Measurements from ENCODE around the gene OGDH. TPM values are rescaled to one million over a fixed set of nuclear protein-coding genes. Genes with fewer than 3 reads are reported as not detected.
"Not testable (repeated sequence)": the region's sequence is repeated elsewhere in the genome, so short reads cannot be mapped to it uniquely, and the experiment has no call there.

OGDH gene
- total RNA-seq, 2 experiments from 2014 or later = 99.6 to 103 TPM

DNA sequence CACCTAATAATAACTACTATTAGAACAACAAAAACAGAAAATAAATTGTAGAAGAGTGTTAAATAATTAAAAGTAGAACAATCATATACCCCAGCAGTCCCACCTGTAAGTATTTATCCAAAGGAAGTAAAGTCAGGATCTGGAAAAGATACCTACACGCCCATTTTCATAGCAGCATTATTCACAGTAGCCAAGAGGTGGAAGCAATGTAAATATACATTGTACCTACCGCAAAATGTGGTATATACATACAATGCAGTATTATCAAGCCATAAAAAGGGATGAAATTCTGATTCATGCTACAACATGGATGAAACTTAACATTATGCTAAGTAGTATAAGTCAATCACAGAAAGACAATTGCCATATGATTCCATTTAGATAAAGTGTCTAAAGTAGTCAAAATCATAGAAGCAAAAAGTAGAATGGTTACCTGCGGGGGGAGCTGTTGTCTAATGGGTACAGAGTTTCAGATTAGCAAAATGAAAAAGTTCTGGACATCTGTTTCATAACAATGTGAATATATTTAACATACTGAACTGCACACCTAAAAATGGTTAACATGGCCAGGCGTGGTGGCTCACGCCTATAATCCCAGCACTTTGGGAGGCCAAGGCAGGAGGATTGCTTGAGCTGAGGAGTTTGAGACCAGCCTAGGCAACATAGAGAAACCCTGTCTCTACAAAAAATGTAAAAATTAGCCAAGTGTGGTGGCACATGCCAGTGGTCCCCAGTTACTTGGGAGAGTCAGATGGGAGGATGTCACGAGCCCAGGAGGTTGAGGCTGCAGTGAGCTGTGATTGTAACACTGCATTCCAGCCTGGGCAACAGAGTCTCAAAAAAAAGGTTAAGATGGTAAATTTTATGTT is 18.4 kb upstream of the OGDH start:
- H3K36me3 Mint-ChIP-seq = no peaks in the 10 kb centered on the region
- H3K4me1 Mint-ChIP-seq = peaks cover 10% of the 10 kb centered on the region
- peak; percentile 41 for DNase-seq
- POLR2A ChIA-PET = interaction anchor here (1.0 to 1.2 kb wide), 2 partner anchors 18 to 260 kb away, joined by 3 to 9 read pairs; partner anchors contain the start of genes H2AZ2 and OGDH
- peak; percentile 70 for ATAC-seq (ENCODE audit: low read depth)
- no peaks in the 10 kb centered on the region for H3K9me3 Mint-ChIP-seq
- H3K27ac Mint-ChIP-seq = peak overlapping the region; percentile 60
- no peak overlapping the region for H3K4me3 Mint-ChIP-seq
- peaks cover 9% of the 10 kb centered on the region for H3K27me3 Mint-ChIP-seq

GRCh38 chr7:44590910-44591309 is 15.5 kb upstream of the OGDH start:
- no peak for DNase-seq
- ATAC-seq (ENCODE audit: low read depth) = no peak
- POLR2A ChIA-PET = interaction anchor here (0.6 to 1.3 kb wide), 4 partner anchors 8 to 427 kb away, joined by 4 to 5 read pairs (median 4); partner anchors contain the start of gene TMED4

GRCh38 chr7:44595934-44596635 is 10.3 kb upstream of the OGDH start:
- ATAC-seq (ENCODE audit: low read depth) (no peak), DNase-seq (no peak)
- POLR2A ChIA-PET = interaction anchor here (0.6 kb wide), 1 partner anchor 142 kb away, joined by 3 read pairs; no protein-coding TSS in a partner anchor
- Mint-ChIP-seq H3K36me3 (no peaks in the 10 kb centered on the region), H3K27ac (no peak overlapping the region), H3K9me3 (no peaks in the 10 kb centered on the region), H3K4me1 (peaks cover 2% of the 10 kb centered on the region), H3K4me3 (no peak overlapping the region), H3K27me3 (peaks cover 19% of the 10 kb centered on the region)

More at GRCh38 chr7:44590910-44591309, 15.5 kb upstream of the OGDH start:
- H3K9me3 Mint-ChIP-seq = no peaks in the 10 kb centered on the region
- H3K27me3 Mint-ChIP-seq = peaks cover 5% of the 10 kb centered on the region
- no peak overlapping the region for H3K27ac Mint-ChIP-seq
- no peaks in the 10 kb centered on the region for H3K36me3 Mint-ChIP-seq
- H3K4me3 Mint-ChIP-seq = no peak overlapping the region
- H3K4me1 Mint-ChIP-seq = peaks cover 9% of the 10 kb centered on the region

DNA sequence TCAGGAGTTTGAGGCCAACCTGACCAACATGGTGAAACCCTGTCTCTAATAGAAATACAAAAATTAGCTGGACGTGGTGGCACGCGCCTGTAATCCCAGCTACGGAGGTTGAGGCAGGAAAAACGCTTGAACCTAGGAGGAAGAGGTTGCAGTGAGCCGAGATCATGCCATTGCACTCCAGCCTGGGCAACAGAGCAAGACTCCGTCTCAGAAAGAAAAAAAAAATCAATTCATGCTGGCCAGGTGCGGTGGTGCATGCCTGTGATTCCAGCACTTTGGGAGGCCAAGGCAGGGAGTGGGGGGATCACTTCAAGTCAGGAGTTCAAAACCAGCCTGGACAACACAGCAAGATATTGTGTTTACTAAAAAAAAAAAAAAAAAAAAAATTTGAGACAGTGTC is 9.2 kb upstream of the OGDH start:
- H3K9me3 Mint-ChIP-seq; DNase-seq; ATAC-seq (ENCODE audit: low read depth); H3K27ac Mint-ChIP-seq; H3K36me3 Mint-ChIP-seq; H3K4me1 Mint-ChIP-seq; POLR2A ChIA-PET; H3K4me3 Mint-ChIP-seq: not testable (repeated sequence)
- H3K27me3 Mint-ChIP-seq = peaks cover 19% of the 10 kb centered on the region

GRCh38 chr7:44599222-44599621 is 7.2 kb upstream of the OGDH start:
- ATAC-seq (ENCODE audit: low read depth) = no peak
- Mint-ChIP-seq H3K27me3 (peaks cover 20% of the 10 kb centered on the region), H3K27ac (no peak overlapping the region), H3K36me3 (no peaks in the 10 kb centered on the region), H3K4me3 (no peak overlapping the region), H3K4me1 (peaks cover 4% of the 10 kb centered on the region), H3K9me3 (no peaks in the 10 kb centered on the region)
- POLR2A ChIA-PET = interaction anchor here (1.3 kb wide), 1 partner anchor 26 kb away, joined by 3 read pairs; the partner anchor contains the start of gene DDX56
- DNase-seq = no peak

GRCh38 chr7:44602576-44602910 is 3.9 kb upstream of the OGDH start:
- H3K4me1 Mint-ChIP-seq = peaks cover 14% of the 10 kb centered on the region

GRCh38 chr7:44603193-44603592 is 3.2 kb upstream of the OGDH start:
- H3K36me3 Mint-ChIP-seq = peaks cover 4% of the 10 kb centered on the region
- ATAC-seq (ENCODE audit: low read depth) (no peak), DNase-seq (no peak)
- no peak overlapping the region for H3K27ac Mint-ChIP-seq
- POLR2A ChIA-PET = interaction anchor here (0.6 to 0.7 kb wide), 2 partner anchors 61 to 101 kb away, joined by 3 read pairs; no protein-coding TSS in a partner anchor
- no peaks in the 10 kb centered on the region for H3K9me3 Mint-ChIP-seq
- peaks cover 18% of the 10 kb centered on the region for H3K4me1 Mint-ChIP-seq
- H3K4me3 Mint-ChIP-seq = no peak overlapping the region
- H3K27me3 Mint-ChIP-seq = peaks cover 21% of the 10 kb centered on the region

More at GRCh38 chr7:44602576-44602910, 3.9 kb upstream of the OGDH start:
- POLR2A ChIA-PET = interaction anchor here (0.7 kb wide), 1 partner anchor 62 kb away, joined by 3 read pairs; no protein-coding TSS in a partner anchor
- H3K27me3 Mint-ChIP-seq = peaks cover 21% of the 10 kb centered on the region
- H3K27ac Mint-ChIP-seq = no peak overlapping the region
- H3K4me3 Mint-ChIP-seq = no peak overlapping the region
- ATAC-seq (ENCODE audit: low read depth) (no peak), DNase-seq (no peak)
- peaks cover 3% of the 10 kb centered on the region for H3K36me3 Mint-ChIP-seq
- no peaks in the 10 kb centered on the region for H3K9me3 Mint-ChIP-seq

- Mint-ChIP-seq H3K36me3 (peaks cover 4% of the 10 kb centered on the region), H3K9me3 (no peaks in the 10 kb centered on the region), H3K4me1 (peaks cover 29% of the 10 kb centered on the region), H3K27me3 (peaks cover 17% of the 10 kb centered on the region), H3K4me3 (peak overlapping the region; percentile 58), H3K27ac (no peak overlapping the region)
- DNase-seq (no peak), ATAC-seq (ENCODE audit: low read depth) (no peak)
- POLR2A ChIA-PET = interaction anchor here (0.7 to 5.4 kb wide), 5 partner anchors 16 to 617 kb away, joined by 3 to 104 read pairs (median 25); partner anchors contain the start of genes H2AZ2 and ZMIZ2
Observed at GRCh38 chr7:44604941-44605340, 1.5 kb upstream of the OGDH start.

DNA sequence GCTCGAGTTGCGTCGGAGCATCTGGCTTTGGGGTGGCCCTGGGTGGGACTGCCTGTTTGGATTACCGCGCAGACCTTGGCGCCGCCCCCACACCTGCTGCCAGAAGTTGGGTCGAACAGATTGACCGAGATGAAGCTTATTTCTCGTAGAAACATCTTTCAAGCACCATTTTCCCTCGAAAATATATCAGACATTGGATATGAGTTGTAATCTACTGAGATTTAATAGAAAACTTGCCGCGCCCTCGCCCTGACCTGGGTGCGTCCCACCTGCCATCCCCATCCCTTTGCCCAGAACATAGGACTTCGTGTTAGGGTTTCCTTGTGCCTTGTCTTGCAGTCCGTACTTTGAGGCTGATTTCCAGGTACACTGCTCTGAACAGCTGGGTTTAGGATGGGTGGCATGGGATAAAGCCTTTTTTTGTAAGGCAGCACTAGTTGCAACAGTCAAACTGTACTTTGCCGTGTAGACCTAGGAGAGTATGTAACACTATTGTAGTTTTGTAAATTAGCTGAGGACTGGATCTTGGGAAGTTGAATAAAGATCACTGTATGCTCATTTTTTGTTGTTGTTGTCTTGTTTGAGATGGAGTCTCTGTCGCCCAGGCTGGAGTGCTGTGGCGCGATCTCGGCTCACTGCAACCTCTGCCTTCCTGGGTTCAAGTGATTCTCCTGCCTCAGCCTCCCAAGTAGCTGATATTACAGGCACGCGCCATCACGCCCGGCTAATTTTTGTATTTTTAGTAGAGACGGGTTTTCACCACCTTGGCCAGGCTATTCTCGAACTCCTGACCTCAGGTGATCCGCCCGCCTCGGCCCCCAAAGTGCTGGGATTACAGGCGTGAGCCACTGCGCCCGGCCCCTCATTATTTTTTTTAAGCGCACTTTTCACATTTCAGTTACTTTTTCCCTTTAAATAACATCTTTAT is 978 bp downstream of the OGDH start:
- DNase-seq (no peak), ATAC-seq (ENCODE audit: low read depth) (no peak)
- H3K27me3 Mint-ChIP-seq = peaks cover 11% of the 10 kb centered on the region
- H3K4me1 Mint-ChIP-seq = peaks cover 36% of the 10 kb centered on the region
- no peaks in the 10 kb centered on the region for H3K9me3 Mint-ChIP-seq
- peak overlapping the region; percentile 99 for H3K4me3 Mint-ChIP-seq
- H3K27ac Mint-ChIP-seq = peak overlapping the region; percentile 100
- H3K36me3 Mint-ChIP-seq = peaks cover 4% of the 10 kb centered on the region
- POLR2A ChIA-PET = interaction anchor here (1.0 to 5.4 kb wide), 18 partner anchors 10 to 563 kb away, joined by 3 to 104 read pairs (median 8); partner anchors contain the start of genes DBNL, DDX56, H2AZ2 and NUDCD3

DNA sequence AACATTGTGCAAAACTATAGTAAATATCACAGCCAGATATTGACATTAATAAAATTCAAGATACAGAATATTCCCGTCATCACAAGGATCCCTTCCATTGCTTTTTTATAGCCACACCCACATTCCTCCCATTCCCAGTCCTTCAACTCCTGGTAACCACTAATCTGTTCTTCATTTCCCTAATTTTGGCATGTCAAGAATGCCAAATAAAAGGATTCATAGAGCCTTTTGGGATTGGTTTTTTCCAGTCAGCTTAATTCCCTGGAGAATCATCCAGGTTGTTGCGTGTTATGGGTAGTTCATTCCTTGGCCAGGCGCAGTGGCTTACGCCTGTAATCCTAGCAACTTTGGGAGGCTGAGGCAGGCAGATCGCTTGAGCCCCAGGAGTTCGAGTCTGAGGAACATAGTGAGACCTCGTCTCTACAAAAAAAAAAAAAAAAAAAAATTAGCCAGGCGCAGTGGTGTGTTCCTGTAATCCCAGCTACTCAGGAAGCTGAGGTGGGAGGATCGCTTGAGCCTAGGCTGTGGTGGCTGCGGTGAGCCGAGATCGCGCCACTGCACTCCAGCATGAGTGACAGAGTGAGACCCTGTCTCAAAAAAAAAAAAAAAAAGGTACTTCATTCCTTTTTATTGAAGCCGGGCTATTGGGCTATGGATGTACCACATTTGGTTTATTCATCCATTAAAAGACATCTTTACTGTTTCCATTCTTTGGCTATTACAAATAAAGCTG is 2.7 kb downstream of the OGDH start:
- Mint-ChIP-seq H3K9me3 (no peaks in the 10 kb centered on the region), H3K4me3 (peak overlapping the region; percentile 59), H3K4me1 (peaks cover 36% of the 10 kb centered on the region), H3K27ac (peak overlapping the region; percentile 42), H3K36me3 (peaks cover 4% of the 10 kb centered on the region), H3K27me3 (peaks cover 6% of the 10 kb centered on the region)
- DNase-seq = peak; percentile 44
- POLR2A ChIA-PET = interaction anchor here (0.7 to 5.4 kb wide), 2 partner anchors 30 to 408 kb away, joined by 3 to 104 read pairs; no protein-coding TSS in a partner anchor
- ATAC-seq (ENCODE audit: low read depth) = no peak

- POLR2A ChIA-PET = interaction anchor here (0.7 to 5.4 kb wide), 2 partner anchors 29 to 408 kb away, joined by 3 to 104 read pairs; no protein-coding TSS in a partner anchor
- ATAC-seq (ENCODE audit: low read depth) (no peak), DNase-seq (no peak)
- Mint-ChIP-seq H3K4me1 (peaks cover 40% of the 10 kb centered on the region), H3K27ac (no peak overlapping the region), H3K27me3 (no peaks in the 10 kb centered on the region), H3K9me3 (no peaks in the 10 kb centered on the region), H3K36me3 (peaks cover 8% of the 10 kb centered on the region), H3K4me3 (no peak overlapping the region)
Observed at GRCh38 chr7:44609829-44610228, 3.4 kb downstream of the OGDH start.

DNA sequence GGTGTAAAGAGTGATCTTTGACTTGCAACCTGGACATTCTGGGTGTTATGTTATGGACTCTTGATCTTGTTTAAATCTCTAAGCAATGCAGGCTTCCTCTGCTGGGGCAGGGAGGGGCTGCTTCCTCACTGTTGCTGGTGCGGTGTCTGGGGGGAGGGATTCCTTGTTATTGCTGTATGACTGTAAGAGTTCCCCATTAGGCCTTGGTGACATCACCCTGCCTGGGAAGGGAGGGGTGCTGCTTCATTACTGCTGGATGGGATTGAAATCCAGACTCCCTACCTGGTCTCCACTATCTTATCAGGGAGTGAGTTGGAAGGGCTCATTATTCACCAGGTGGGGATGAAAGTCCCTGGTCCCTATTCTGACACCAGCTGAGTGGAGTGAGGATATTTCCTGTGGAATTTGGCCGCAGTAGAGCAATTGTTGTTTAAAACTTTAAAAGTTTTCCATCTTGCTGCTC is 8.8 kb downstream of the OGDH start:
- ATAC-seq (ENCODE audit: low read depth) = peak; percentile 48
- Mint-ChIP-seq H3K36me3 (peaks cover 9% of the 10 kb centered on the region), H3K27ac (peak overlapping the region; percentile 84), H3K27me3 (no peaks in the 10 kb centered on the region), H3K9me3 (no peaks in the 10 kb centered on the region), H3K4me1 (peaks cover 43% of the 10 kb centered on the region), H3K4me3 (peak overlapping the region; percentile 11)
- no peak for DNase-seq
- POLR2A ChIA-PET = no interaction called here

All from activated naive CD8-positive, alpha-beta T cell treated with anti-CD3 and anti-CD28 coated beads, Interleukin-2, amount 10 ng/mL, durations not matched to agents 7 days and 5 days (primary cell).